ENCODE measurements around the gene WDR82. TPM values are rescaled to one million over a fixed set of nuclear protein-coding genes. Genes with fewer than 3 reads are reported as not detected.

Gene WDR82
- total and polyA plus RNA-seq, 9 of the 15 experiments (the other 6 are each of a cell fraction or from before 2014, with no cell fraction given): 6.4 to 62.9 (median 37.1) TPM

DNA sequence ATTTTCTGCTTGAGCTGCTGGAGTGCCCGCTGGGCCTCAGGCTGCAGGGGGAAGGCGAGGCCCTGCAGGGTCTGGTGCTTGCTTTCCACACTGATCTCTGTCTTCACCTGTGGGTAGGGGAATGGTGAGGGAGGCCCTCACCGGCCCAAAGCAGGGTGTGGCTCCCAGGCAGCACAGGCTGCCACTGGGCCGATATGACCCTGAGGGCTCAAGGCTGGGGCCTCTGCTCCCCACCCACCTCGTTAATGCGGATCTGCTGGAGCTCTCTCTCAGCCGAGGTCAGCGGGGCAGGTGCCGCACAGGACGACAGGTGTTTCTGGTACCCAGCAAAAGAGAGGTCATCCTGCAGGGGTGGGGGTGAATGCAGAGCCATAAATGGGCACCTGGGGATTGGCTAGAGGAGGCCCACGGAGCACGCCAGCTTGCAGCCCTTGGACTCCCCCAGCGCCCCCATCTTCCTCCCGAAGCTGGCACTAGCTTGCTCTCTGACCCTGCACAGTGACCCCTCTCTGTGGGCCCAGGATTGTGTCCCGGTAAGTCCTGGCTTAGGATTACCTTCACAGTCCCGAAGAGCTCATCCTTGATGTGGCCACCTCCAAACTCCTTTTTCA, 47.5 kb downstream of the WDR82 start:
- Histone ChIP-seq H3K4me1 (replicated peaks in 1 of 2; ENCODE audit: control insufficient read depth in 2 of 2, insufficient read depth in 2 of 2, low read length in 2 of 2) (peaks cover 0 to 49% of the 10 kb centered on the region in 2 experiments; a peak in 3 of 5 replicates), H3K27ac (ENCODE audit: extremely low read depth, low read depth, low read length) (no peak overlapping the region), H3K27me3 (ENCODE audit: control insufficient read depth in 2 of 2, insufficient read depth in 2 of 2, low read length in 2 of 2) (no peaks in the 10 kb centered on the region), H3K9ac (ENCODE audit: insufficient read depth in 1 of 2, low read depth in 2 of 2, low read length in 2 of 2) (no peak overlapping the region; a peak in 1 of 4 replicates), H3K9me1 (ENCODE audit: control insufficient read depth, insufficient read depth, low read length) (no peaks in the 10 kb centered on the region), H3K9me3 (replicated peaks; ENCODE audit: control insufficient read depth, insufficient read depth, low read depth, low read length) (no peaks in the 10 kb centered on the region), H3K36me3 (ENCODE audit: control insufficient read depth, insufficient read depth, low read length) (peaks cover 34% of the 10 kb centered on the region; the same call in 2 of the 3 replicates), H4K20me1 (replicated peaks; ENCODE audit: control insufficient read depth, insufficient read depth, low read length) (no peaks in the 10 kb centered on the region; the same call in 1 of the 2 replicates), H2AFZ (ENCODE audit: low read depth, low read length) (no peak overlapping the region), H3K4me2 (ENCODE audit: insufficient read depth, low read length) (no peak overlapping the region), H3K4me3 (no peak overlapping the region), H3K79me2 (ENCODE audit: control insufficient read depth, insufficient read depth, low read length) (peaks cover 5% of the 10 kb centered on the region; the same call in 2 of the 3 replicates)
- TF ChIP-seq PHF20 (IDR thresholded peaks at IDR 0.05; ENCODE audit: partially characterized antibody) (no peak), THRAP3 (IDR thresholded peaks at IDR 0.05; ENCODE audit: borderline replicate concordance) (no peak), ZNF79 (CRISPR knock-in tag; IDR thresholded peaks at IDR 0.05; ENCODE audit: low read depth) (no peak), GTF2E2 (tag; IDR thresholded peaks at IDR 0.05) (no peak), SMARCE1 (IDR thresholded peaks at IDR 0.05) (no peak), TRIM24 (IDR thresholded peaks at IDR 0.05) (no peak), GTF2F1 (IDR thresholded peaks at IDR 0.05; ENCODE audit: low read depth, low read length) (no peak), ZNF780A (CRISPR knock-in tag; IDR thresholded peaks at IDR 0.05) (no peak), ZNF184 (CRISPR knock-in tag; IDR thresholded peaks at IDR 0.05) (no peak), ZNF395 (CRISPR knock-in tag; IDR thresholded peaks at IDR 0.05) (no peak), PURB (CRISPR knock-in tag; IDR thresholded peaks at IDR 0.05; ENCODE audit: low read depth) (no peak), ZNF655 (CRISPR knock-in tag; IDR thresholded peaks at IDR 0.05) (no peak), CBFB (CRISPR knock-in tag; IDR thresholded peaks at IDR 0.05) (no peak), PHTF2 (CRISPR knock-in tag; IDR thresholded peaks at IDR 0.05) (no peak)
- intact Hi-C loops (cut with micrococcal nuclease) (loop anchor here (5.0 kb wide), 1 partner anchor 106 kb away; no protein-coding TSS in a partner anchor), in situ Hi-C loops (cut with MboI) (no loop called here)
- WGBS (ENCODE audit: insufficient coverage, low coverage, missing lambda C conversion rate): 86% methylated on average over 11 of the region's 16 CpGs
- no TSS peak for BruUV-seq (replicated peaks)
- ATAC-seq (no peak), DNase-seq (ENCODE audit: extremely low read depth in 1 of 4, low spot score in 3 of 4) (no peak), FAIRE-seq (no peak)
- CTCF ChIA-PET (ENCODE audit: low intra/inter-chr PET ratio): interaction anchor here (0.8 to 3.2 kb wide), 5 partner anchors 47 to 155 kb away, joined by 3 to 18 read pairs (median 4); partner anchors contain the start of gene WDR82
- POLR2A ChIA-PET: interaction anchor here (1.0 to 1.1 kb wide), 3 partner anchors 15 to 109 kb away, joined by 5 to 8 read pairs (median 6); partner anchors contain the start of gene POC1A
